GM21528 (cell line): ENCODE results near the gene RAI1.

Experiments used
- ATAC-seq: cut with Tn5 transposase; IDR thresholded peaks from one replicate; pipeline ENCODE4 v1.9.1; 2021; ENCODE audit warnings: mild to moderate bottlenecking, moderate library complexity; ENCODE audit not compliant: unreplicated experiment, low FRiP score

Gene RAI1

GRCh38 chr17:17714261-17714866, 33.1 kb downstream of the RAI1 start:
- ATAC-seq = no peak

- ATAC-seq = no peak
These were observed 33.6 kb downstream of the RAI1 start for GRCh38 chr17:17714879-17715278.

- no peak for ATAC-seq
These were observed 35.7 kb downstream of the RAI1 start for GRCh38 chr17:17716837-17717523.

- ATAC-seq = no peak
These were observed 37.0 kb downstream of the RAI1 start for GRCh38 chr17:17718251-17718650.

- no peak for ATAC-seq
These were observed 38.1 kb downstream of the RAI1 start for GRCh38 chr17:17719199-17719940.

GRCh38 chr17:17719966-17720543, 38.8 kb downstream of the RAI1 start:
- ATAC-seq = no peak

GRCh38 chr17:17721140-17721668, 39.9 kb downstream of the RAI1 start:
- ATAC-seq = no peak

- ATAC-seq = no peak
These were observed 41.0 kb downstream of the RAI1 start for GRCh38 chr17:17722081-17722905.

- no peak for ATAC-seq
These were observed 41.7 kb downstream of the RAI1 start for GRCh38 chr17:17722906-17723353.

- ATAC-seq = no peak
These were observed 42.4 kb downstream of the RAI1 start for GRCh38 chr17:17723354-17724261.

- no peak for ATAC-seq
These were observed 43.2 kb downstream of the RAI1 start for GRCh38 chr17:17724307-17725010.

GRCh38 chr17:17725011-17725751, 43.9 kb downstream of the RAI1 start:
- ATAC-seq = no peak

GRCh38 chr17:17725752-17726457, 44.6 kb downstream of the RAI1 start:
- no peak for ATAC-seq

GRCh38 chr17:17726458-17727060, 45.3 kb downstream of the RAI1 start:
- ATAC-seq = no peak

GRCh38 chr17:17727111-17727659, 45.9 kb downstream of the RAI1 start:
- no peak for ATAC-seq

- no peak for ATAC-seq
These were observed 46.9 kb downstream of the RAI1 start for GRCh38 chr17:17728146-17728545.
